Nephron (organoid): Measurements from ENCODE around the gene CCDC30.
A peak's percentile ranks its signal among the peaks of the same experiment; 100 is the strongest.
"Not testable (repeated sequence)": the region's sequence is repeated elsewhere in the genome, so short reads cannot be mapped to it uniquely, and the experiment has no call there.

Experiments used
- H3K27ac Mint-ChIP-seq, 3 experiments: 2 replicates each; pipeline ENCODE4 v1.8.0; 2020; ENCODE audit warnings: mixed read lengths in 3 of 3, mild to moderate bottlenecking in 2 of 3, moderate library complexity in 1 of 3
- H3K27me3 Mint-ChIP-seq: 2 replicates; pipeline ENCODE4 v1.8.0; 2021; ENCODE audit warnings: low read depth, mild to moderate bottlenecking, moderate library complexity, mixed read lengths
- H3K36me3 Mint-ChIP-seq: 2 replicates; pipeline ENCODE4 v1.8.0; 2020; ENCODE audit warnings: low read depth, mixed read lengths
- H3K4me1 Mint-ChIP-seq: 2 replicates; pipeline ENCODE4 v1.8.0; 2020; ENCODE audit warnings: mixed read lengths
- H3K4me3 Mint-ChIP-seq, 3 experiments: 2 replicates each; pipeline ENCODE4 v1.8.0; 2020; ENCODE audit warnings: mild to moderate bottlenecking in 3 of 3, mixed read lengths in 3 of 3, moderate library complexity in 2 of 3
- H3K9me3 Mint-ChIP-seq: 2 replicates; pipeline ENCODE4 v1.8.0; 2020; ENCODE audit warnings: mixed read lengths
- TF ChIP-seq, protein P1 (sequence below), 3 experiments: fragments of 200-600 bp; sonication (generic); IDR thresholded peaks; one replicate each; pipeline ENCODE4 v1.5.0; 2021; ENCODE audit warnings: antibody characterized with exemption in 3 of 3; ENCODE audit not compliant: unreplicated experiment in 3 of 3

CCDC30 gene

DNA sequence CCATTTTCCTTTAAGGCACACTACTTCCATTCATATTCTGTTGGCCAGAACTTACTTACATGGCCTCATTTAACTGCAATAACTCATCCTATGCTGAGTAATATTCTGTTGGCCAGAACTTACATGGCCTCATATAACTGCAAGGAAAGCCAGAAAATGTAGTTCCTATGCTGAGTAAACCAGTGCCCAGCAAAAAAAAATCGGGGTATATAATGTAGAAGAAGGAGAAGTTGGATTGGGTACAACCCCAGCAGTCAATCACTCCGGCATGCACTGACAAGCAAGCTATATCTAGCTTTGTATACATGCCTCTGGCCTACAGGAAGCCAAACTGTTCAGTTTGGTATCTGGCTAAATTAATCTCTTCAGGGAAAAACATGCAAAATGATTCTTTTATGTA, 155.8 kb downstream of the CCDC30 start:
- Mint-ChIP-seq H3K4me1 (peaks cover 10% of the 10 kb centered on the region), H3K27ac (peak overlapping the region in 2 of 3 experiments; percentile 45 to 55), H3K36me3 (no peaks in the 10 kb centered on the region), H3K27me3 (peaks cover 8% of the 10 kb centered on the region), H3K9me3 (peaks cover 2% of the 10 kb centered on the region), H3K4me3 (no peak overlapping the region)
- TF ChIP-seq, protein P1, sequence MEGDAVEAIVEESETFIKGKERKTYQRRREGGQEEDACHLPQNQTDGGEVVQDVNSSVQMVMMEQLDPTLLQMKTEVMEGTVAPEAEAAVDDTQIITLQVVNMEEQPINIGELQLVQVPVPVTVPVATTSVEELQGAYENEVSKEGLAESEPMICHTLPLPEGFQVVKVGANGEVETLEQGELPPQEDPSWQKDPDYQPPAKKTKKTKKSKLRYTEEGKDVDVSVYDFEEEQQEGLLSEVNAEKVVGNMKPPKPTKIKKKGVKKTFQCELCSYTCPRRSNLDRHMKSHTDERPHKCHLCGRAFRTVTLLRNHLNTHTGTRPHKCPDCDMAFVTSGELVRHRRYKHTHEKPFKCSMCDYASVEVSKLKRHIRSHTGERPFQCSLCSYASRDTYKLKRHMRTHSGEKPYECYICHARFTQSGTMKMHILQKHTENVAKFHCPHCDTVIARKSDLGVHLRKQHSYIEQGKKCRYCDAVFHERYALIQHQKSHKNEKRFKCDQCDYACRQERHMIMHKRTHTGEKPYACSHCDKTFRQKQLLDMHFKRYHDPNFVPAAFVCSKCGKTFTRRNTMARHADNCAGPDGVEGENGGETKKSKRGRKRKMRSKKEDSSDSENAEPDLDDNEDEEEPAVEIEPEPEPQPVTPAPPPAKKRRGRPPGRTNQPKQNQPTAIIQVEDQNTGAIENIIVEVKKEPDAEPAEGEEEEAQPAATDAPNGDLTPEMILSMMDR (IDR thresholded peaks at IDR 0.05; ENCODE audit: unreplicated experiment in 3 of 3), result no peak

DNA sequence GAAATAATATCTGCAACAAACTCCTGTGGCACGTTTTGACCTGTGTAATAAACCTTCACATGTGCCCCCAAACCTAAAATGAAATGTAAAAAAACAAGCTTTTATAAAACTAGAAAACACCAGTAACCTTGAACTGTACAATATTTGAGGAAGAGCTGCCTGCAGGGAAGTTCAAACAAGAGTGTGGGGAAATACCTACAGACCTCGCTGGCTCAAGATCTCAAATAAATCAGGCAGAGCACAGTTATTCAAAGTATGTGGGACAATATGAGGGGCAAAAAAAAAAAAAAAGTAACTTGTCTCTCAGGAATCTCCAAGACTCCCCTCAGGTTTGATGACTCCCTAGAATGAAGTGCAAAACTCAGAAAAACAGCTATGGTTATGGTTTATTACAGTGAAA, 157.2 kb downstream of the CCDC30 start:
- H3K4me3 Mint-ChIP-seq, result no peak overlapping the region
- H3K36me3 Mint-ChIP-seq, result no peaks in the 10 kb centered on the region
- H3K4me1 Mint-ChIP-seq, result peaks cover 10% of the 10 kb centered on the region
- H3K9me3 Mint-ChIP-seq, result peaks cover 7% of the 10 kb centered on the region
- no peak overlapping the region for H3K27ac Mint-ChIP-seq
- peaks cover 8% of the 10 kb centered on the region for H3K27me3 Mint-ChIP-seq
- TF ChIP-seq, protein P1 (IDR thresholded peaks at IDR 0.05; ENCODE audit: unreplicated experiment in 3 of 3), result no peak

DNA sequence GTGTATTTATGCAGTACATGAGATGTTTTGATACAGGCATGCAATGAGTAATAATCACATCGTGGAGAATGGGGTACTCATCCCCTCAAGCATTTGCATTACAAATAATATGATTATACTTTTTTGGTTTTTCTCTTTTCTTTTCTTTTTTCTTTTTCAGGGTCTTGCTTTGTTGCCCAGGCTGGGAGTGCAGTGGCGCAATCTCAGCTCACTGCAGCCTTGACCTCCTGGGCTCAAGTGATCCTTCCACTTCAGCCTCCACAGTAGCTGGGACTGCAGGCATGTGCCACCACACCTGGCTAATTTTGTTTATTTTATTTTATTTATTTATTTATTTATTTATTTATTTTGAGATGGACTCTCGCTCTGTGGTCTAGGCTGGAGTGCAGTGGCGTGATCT, 158.1 kb downstream of the CCDC30 start:
- H3K27ac Mint-ChIP-seq, H3K36me3 Mint-ChIP-seq, H3K9me3 Mint-ChIP-seq, H3K27me3 Mint-ChIP-seq, H3K4me1 Mint-ChIP-seq, H3K4me3 Mint-ChIP-seq: not testable (repeated sequence)

DNA sequence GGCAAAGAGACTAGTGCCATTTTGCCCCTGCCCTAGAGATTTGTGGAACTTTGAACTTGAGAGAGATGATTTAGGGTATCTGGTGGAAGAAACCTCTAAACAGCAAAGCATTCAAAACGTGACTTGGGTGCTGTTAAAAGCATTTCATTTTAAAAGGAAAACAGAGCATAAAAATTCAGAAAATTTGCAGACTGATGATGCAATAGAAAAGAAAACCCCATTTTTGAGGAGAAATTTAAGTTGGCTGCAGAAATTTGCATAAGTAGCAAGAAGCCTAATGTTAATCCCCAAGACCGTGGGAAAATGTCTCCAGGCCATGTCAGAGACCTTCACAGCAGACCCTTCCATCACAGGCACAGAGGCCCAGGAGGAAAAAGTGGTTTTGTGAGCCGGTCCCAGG, 164.1 kb downstream of the CCDC30 start:
- not testable (repeated sequence) for H3K27me3 Mint-ChIP-seq, H3K27ac Mint-ChIP-seq
- peaks cover 12% of the 10 kb centered on the region for H3K36me3 Mint-ChIP-seq

DNA sequence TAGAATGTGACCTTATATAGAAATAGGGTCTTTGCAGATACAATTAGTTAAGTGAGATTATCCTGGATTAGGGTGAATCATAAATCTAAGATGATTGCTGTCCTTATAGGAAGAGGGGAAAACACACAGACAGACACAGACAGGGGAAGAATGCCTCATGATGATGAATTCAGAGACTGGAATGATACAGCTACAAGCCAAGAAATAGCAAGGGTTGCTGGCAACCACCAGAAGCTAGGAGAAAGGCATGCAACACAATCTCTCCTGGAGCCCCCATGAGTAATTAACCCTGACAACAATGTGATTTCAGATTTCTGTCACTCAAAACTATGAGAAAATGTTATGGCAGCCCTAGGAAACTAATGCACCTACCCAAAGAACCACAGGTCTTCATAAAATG, 176.0 kb downstream of the CCDC30 start:
- TF ChIP-seq, protein P1 (IDR thresholded peaks at IDR 0.05; ENCODE audit: unreplicated experiment in 3 of 3), result no peak
- no peaks in the 10 kb centered on the region for H3K4me1 Mint-ChIP-seq
- no peaks in the 10 kb centered on the region for H3K36me3 Mint-ChIP-seq
- peaks cover 3% of the 10 kb centered on the region for H3K27me3 Mint-ChIP-seq
- H3K4me3 Mint-ChIP-seq, result no peak overlapping the region
- no peak overlapping the region for H3K27ac Mint-ChIP-seq
- H3K9me3 Mint-ChIP-seq, result no peaks in the 10 kb centered on the region

More for the DNA sequence above, 164.1 kb downstream of the CCDC30 start:
- H3K4me1 Mint-ChIP-seq, H3K4me3 Mint-ChIP-seq: not testable (repeated sequence)
- H3K9me3 Mint-ChIP-seq, result peaks cover 14% of the 10 kb centered on the region

DNA sequence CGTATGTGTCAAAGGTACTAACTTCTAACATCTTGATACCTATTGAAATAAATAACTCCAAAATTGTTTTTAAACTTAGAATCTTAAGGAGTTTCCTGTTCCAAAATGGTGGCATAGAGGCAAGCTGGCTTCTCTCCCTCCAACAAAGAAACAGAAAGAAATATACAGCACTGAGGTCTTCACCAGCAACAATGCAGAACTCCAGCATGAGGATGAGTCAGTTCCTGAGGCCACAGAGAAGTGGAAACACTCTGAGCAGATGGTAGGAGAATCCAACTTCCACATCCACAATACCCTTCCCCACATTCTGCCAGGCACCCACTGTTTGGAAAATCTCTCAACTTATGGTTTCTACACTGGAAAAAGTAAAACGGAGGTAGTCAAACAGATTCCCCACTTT, 183.0 kb downstream of the CCDC30 start:
- no peaks in the 10 kb centered on the region for H3K27me3 Mint-ChIP-seq
- H3K9me3 Mint-ChIP-seq, result peaks cover 13% of the 10 kb centered on the region
- no peak overlapping the region for H3K4me3 Mint-ChIP-seq
- no peak overlapping the region for H3K27ac Mint-ChIP-seq
- H3K4me1 Mint-ChIP-seq, result no peaks in the 10 kb centered on the region
- TF ChIP-seq, protein P1 (IDR thresholded peaks at IDR 0.05; ENCODE audit: unreplicated experiment in 3 of 3), result no peak
- H3K36me3 Mint-ChIP-seq, result peaks cover 33% of the 10 kb centered on the region

DNA sequence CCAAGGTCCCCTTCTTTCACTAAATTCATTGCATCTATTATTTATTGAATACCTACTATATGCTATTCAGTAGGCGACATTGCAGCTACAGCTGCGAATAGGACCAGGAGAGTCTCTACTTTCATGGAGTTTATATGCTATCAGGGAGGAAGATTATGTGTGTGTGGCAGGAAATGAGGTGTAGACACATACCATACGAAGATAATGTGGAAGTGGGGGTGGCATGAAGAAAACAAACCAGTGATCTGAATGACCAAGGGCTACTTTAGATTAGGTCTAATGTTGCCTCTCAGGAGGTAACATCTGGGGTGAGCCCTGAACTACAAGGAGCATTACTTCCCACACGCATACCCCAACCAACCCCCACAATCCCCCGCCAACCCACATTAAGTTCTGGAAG, 194.1 kb downstream of the CCDC30 start:
- H3K4me1 Mint-ChIP-seq, result peaks cover 27% of the 10 kb centered on the region
- no peaks in the 10 kb centered on the region for H3K27me3 Mint-ChIP-seq
- H3K36me3 Mint-ChIP-seq, result peaks cover 16% of the 10 kb centered on the region
- peak overlapping the region; percentile 93 to 99 (median 99) for H3K4me3 Mint-ChIP-seq
- TF ChIP-seq, protein P1 (IDR thresholded peaks at IDR 0.05; ENCODE audit: unreplicated experiment in 3 of 3), result no peak
- peak overlapping the region; percentile 56 to 96 (median 86) for H3K27ac Mint-ChIP-seq
- H3K9me3 Mint-ChIP-seq, result no peaks in the 10 kb centered on the region
